ENCODE data around the gene PNPT1.

Gene PNPT1

DNA sequence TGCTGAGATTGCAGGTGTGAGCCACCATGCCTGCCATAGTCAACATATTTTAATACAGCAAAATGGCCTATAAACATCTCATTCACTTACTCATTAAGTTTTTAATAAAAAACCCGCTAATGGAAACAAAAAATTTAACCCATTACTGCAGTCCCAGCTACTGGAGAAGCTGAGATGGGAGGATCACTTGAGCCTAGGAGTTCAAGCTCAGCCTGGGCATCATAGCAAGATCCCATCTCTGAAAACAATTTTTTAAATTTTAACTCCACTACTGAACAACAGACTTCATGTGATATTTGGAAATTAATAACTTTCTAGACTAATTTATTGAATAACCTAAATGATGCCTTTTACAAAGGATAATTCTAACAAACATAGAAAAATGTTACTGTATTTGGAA lies 81.6 kb downstream of the PNPT1 start:
- TF ChIP-seq, protein P1, sequence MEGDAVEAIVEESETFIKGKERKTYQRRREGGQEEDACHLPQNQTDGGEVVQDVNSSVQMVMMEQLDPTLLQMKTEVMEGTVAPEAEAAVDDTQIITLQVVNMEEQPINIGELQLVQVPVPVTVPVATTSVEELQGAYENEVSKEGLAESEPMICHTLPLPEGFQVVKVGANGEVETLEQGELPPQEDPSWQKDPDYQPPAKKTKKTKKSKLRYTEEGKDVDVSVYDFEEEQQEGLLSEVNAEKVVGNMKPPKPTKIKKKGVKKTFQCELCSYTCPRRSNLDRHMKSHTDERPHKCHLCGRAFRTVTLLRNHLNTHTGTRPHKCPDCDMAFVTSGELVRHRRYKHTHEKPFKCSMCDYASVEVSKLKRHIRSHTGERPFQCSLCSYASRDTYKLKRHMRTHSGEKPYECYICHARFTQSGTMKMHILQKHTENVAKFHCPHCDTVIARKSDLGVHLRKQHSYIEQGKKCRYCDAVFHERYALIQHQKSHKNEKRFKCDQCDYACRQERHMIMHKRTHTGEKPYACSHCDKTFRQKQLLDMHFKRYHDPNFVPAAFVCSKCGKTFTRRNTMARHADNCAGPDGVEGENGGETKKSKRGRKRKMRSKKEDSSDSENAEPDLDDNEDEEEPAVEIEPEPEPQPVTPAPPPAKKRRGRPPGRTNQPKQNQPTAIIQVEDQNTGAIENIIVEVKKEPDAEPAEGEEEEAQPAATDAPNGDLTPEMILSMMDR (IDR thresholded peaks at IDR 0.05) = no peak

DNA sequence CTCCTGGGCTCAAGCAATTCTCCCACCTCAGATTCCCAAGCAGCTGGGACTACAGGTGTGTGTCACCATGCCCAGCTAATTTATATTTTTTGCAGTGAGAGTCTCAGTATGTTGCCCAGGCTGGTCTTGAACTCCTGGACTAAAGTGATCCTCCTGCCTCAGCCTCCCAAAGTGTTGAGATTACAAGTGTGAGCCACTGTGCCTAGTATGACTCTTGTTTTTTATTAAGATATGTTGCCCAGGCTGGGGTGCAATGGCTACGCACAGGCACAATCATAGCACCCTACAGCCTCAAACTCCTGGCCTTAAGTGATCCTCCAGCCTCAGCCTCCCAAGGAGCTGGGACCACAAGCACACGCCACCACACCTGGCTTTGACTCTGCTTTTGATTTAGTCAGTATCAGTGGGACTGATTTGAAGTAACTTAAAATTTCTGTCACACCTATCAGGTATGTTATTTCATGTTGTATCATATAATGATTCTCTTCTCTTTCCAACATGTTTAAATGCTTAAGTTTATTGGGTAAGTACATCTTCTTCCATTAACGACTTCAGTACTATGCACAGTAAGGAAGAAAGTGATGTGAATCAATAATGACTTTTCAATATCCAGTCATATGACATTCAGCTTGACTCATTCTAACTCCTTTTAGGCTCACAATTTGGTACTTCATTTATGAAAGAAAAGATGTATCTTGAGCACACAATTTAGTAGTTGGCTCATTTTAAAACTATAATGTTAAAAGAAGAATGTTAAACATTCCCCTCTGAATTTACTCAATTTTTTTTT lies 82.5 kb downstream of the PNPT1 start:
- TF ChIP-seq, protein P1 (IDR thresholded peaks at IDR 0.05) = no peak

DNA sequence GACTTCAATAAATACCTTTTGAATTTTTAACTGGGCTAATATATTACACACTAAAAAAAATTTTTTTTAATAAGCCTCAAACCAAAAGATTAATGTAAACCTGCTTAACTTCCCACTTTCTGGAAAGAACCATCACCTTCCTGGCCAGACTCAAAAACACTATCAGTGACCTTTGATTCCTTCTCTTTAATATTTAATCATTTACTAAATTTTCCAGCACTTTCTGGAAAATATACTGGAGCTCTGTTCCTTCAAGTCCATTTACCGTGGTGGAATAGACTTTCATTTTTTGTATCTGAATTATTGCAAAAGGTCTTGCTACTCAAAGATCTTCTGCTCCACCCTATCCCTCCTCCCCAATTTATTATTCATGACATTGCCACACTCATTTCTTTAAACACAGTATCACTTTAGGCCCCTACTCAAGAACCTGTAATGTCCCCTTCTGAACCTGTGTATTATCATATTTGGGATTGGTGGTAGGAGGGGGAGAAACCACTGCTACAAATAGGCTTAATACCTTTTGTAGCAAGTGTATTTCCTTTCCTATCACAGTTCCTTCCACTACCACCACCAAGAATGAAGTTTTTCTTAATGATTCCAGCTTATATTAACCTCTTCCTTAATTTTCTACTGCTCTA lies 83.6 kb downstream of the PNPT1 start:
- TF ChIP-seq, protein P1 (IDR thresholded peaks at IDR 0.05) = no peak

DNA sequence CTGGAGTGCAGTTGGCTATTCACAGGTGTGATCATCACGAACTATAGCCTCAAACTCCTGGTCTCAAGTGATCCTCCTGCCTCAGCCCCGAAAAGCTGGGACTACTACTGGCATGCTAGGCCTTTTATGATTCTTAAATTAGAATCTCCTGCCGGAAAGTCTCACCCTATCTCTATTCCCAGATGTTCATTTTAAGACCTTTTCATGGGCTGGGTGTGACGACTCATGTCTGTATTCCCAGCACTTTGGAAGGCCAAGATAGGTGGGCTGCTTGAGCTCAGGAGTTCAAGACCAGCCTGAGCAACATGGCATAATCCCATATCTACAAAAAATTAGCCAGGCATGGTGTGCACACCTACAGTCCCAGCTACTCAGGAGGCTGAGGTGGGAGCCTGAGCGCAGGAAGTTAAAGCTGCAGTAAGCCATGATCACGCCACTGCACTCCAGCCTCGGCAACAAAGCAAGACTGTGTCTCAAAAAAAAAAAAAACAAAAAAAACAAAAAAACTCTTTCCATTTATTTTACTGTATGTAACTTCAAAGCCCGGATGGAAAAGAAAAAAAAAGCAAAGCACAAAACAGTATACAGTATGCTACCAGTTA lies 84.3 kb downstream of the PNPT1 start:
- TF ChIP-seq, protein P1 (IDR thresholded peaks at IDR 0.05) = no peak

DNA sequence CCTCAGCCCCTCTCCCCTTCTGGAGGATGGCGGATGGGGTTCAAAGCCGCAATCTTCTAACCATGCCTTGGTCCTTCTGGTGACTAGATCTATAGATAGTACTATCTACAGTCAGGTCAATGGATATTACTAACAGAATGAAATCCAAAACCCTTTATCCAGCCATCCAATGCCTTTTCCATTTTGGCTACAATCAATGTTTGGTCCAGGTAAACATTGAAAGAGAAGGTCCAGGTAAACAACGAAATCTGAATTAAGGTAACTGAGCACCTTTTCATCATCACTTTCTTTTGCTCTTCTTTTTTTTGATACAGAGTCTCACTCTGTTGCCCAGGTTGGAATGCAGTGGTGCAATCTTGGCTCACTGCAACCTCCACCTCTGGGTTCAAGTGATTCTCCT lies 85.9 kb downstream of the PNPT1 start:
- TF ChIP-seq, protein P1 (IDR thresholded peaks at IDR 0.05) = no peak

DNA sequence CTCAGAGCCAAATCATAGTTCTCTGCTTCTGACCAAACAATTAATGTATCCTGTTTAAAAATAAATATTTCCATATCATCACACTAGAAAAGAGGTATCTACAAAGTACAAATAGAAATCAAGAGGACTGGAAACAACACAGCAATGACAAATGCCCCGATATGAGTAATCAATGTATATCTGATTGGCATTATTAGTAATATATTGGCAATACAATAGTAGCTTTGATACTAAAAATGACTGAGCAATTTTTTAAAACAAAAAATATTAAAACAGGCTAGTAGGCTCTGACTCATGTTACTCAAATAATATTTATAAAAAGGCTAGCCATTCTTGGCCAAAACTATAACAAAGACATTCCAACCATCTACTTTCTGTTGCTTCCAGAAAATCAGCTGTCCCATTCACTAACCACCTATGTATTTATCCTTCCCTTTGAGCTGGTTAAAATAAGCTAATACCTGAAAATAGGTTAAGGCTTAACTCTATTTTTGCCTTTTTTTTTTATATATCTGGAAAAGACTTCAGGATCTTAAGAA lies 89.5 kb downstream of the PNPT1 start:
- TF ChIP-seq, protein P1 (IDR thresholded peaks at IDR 0.05) = no peak

DNA sequence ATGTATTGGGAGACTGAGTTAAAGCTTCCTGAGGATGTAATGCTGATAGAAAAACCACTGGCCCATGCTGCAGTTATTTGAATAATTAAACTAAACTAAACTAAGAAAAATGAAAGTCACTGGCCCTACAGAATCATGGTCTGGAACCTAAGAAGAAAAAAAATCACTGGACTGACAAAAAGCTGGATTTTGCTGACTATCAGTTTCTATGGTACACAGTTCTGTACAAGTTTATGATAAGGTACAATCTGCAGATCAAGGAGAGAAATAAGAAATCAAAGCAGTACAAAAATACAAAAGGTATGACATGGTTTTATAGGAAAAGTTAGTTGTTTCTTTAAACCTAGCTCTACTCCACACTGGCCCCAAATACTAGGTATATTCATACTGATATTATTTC lies 91.8 kb downstream of the PNPT1 start:
- TF ChIP-seq, protein P1 (IDR thresholded peaks at IDR 0.05) = no peak

Measured in LNCAP (cell line).